ENCODE results near the gene CACNA1I.

Gene CACNA1I

GRCh38 chr22:39707816-39708215 is 137.3 kb downstream of the CACNA1I start:
- CTCF ChIA-PET = no interaction called here
- no peak for DNase-seq (ENCODE audit: extremely low spot score)
- POLR2A ChIA-PET = no interaction called here
- no peak for TF ChIP-seq ARNT (IDR thresholded peaks at IDR 0.05)
- TF ChIP-seq SP1 (IDR thresholded peaks at IDR 0.05) = no peak
- no peak for TF ChIP-seq LEF1 (IDR thresholded peaks at IDR 0.05; ENCODE audit: borderline replicate concordance)
- TF ChIP-seq FOXA1 (IDR thresholded peaks at IDR 0.05) = no peak
- TF ChIP-seq NFRKB (IDR thresholded peaks at IDR 0.05) = no peak
- no peak for TF ChIP-seq TARDBP (IDR thresholded peaks at IDR 0.05)

DNA sequence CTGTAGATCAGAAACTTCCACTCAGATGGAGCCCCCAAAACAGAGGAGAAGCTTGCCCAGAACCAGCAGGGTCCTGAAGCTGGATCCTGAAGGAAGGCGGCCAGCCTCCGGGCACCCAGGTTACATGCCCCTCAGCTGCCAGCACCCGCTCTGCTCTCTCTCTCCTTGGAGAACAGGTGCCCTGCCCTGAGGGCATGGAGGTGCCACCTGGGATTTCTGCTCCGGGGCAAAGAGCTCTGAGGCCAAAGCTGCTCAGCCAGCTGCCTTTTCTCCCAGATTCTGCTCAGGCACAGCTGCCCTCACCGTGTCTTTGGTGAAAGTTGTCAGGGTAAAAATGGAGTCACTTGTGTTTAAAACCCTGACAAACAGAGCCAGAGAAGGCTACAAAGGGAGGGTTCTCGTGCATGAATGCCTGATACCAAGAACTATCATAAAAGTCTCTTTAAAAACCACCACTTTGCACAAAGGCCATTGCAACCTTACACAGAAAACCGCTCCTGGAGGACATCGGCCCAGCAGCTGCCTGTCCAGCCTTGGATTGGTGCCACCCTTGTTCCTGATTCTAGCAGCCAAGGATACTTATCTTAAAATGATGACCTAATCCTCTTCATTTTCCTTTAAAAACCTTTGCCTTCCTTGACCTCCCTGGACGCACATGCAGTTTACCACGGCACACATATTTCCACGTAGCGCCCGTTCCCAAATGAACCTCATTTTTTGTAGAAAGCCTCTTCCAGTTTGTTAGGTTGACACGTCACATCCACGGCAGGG is 140.0 kb downstream of the CACNA1I start:
- POLR2A ChIA-PET = no interaction called here
- CTCF ChIA-PET = no interaction called here
- DNase-seq (ENCODE audit: extremely low spot score) = no peak
- TF ChIP-seq HDGF (IDR thresholded peaks at IDR 0.05; ENCODE audit: borderline replicate concordance) (no peak), PKNOX1 (IDR thresholded peaks at IDR 0.05) (no peak), SP1 (IDR thresholded peaks at IDR 0.05) (no peak), SUZ12 (IDR thresholded peaks at IDR 0.05) (no peak), BHLHE40 (IDR thresholded peaks at IDR 0.05; ENCODE audit: borderline replicate concordance) (no peak), ZNF384 (IDR thresholded peaks at IDR 0.05) (no peak), L3MBTL2 (conservative IDR thresholded peaks at IDR 0.05) (no peak), FOXA1 (IDR thresholded peaks at IDR 0.05) (no peak), FOXM1 (IDR thresholded peaks at IDR 0.05; ENCODE audit: borderline replicate concordance) (no peak), LEF1 (IDR thresholded peaks at IDR 0.05; ENCODE audit: borderline replicate concordance) (no peak), TARDBP (IDR thresholded peaks at IDR 0.05) (no peak), CTBP1 (IDR thresholded peaks at IDR 0.05; ENCODE audit: borderline replicate concordance) (no peak), ELF4 (IDR thresholded peaks at IDR 0.05) (no peak), ARNT (IDR thresholded peaks at IDR 0.05) (no peak), FOXK2 (IDR thresholded peaks at IDR 0.05) (no peak), NFRKB (IDR thresholded peaks at IDR 0.05) (no peak)

DNA sequence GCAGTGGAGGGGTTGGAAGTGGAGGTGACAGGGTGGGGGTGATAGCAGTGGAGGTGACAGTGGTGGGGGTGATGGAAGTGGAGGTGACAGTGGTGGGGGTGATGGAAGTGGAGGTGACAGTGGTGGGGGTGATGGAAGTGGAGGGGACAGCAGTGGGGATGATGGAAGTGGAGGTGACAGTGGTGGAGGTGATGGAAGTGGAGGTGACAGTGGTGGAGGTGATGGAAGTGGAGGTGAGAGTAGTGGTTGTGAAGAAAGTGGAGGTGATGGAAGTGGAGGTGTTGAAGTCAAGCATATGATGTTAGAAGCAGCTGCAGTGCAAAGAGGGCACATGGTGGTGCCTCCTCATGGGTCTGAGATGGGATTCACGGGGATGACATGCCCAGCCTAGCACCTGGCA is 141.5 kb downstream of the CACNA1I start:
- TF ChIP-seq HDGF (IDR thresholded peaks at IDR 0.05; ENCODE audit: borderline replicate concordance) (no peak), ARNT (IDR thresholded peaks at IDR 0.05) (no peak), FOXM1 (IDR thresholded peaks at IDR 0.05; ENCODE audit: borderline replicate concordance) (no peak), PKNOX1 (IDR thresholded peaks at IDR 0.05) (no peak), CTBP1 (IDR thresholded peaks at IDR 0.05; ENCODE audit: borderline replicate concordance) (no peak), NFRKB (IDR thresholded peaks at IDR 0.05) (no peak), ZNF384 (IDR thresholded peaks at IDR 0.05) (no peak), BHLHE40 (IDR thresholded peaks at IDR 0.05; ENCODE audit: borderline replicate concordance) (no peak)
- POLR2A ChIA-PET = no interaction called here
- CTCF ChIA-PET = no interaction called here
- no peak for DNase-seq (ENCODE audit: extremely low spot score)

DNA sequence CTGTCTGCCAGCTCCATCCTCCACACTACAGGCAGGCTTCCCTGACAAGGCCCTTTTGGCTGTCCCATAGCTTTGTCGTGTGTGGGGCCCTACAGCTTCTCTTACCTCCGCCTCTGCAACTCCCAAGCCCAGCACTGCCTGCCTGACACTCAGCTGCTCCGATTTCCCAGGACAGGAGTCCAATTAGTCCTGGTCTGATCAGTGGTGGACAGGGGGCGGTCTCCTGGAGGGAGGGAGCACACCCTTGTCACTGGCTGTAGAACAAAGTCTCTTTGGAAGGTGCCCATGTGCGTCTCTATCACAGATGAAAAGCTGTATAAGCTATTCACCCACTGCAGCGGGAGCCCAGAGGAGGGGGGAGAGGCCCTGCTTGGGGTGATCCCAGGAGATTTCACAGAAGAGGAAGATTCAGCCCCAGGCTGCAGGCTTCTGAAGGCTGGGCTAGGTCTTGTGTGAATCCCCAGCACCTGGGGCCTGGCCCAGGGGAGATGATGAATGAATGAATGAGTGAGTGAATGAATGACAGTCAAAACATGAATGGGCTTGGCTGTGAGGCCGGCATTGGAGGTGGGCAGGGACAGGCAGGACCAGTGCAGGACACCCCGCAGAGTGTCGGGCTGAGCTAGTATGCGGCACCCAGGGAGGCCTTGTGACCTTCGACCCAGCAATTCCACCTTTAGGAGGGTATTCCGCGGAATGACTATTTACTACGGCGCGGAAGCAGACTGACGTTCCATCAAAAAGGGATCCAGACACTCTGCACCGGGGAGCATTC is 142.4 kb downstream of the CACNA1I start:
- ChIA-PET CTCF (no interaction called here), POLR2A (no interaction called here)
- DNase-seq (ENCODE audit: extremely low spot score) = no peak
- TF ChIP-seq ARNT (IDR thresholded peaks at IDR 0.05) = no peak
- no peak for TF ChIP-seq FOXK2 (IDR thresholded peaks at IDR 0.05)

DNA sequence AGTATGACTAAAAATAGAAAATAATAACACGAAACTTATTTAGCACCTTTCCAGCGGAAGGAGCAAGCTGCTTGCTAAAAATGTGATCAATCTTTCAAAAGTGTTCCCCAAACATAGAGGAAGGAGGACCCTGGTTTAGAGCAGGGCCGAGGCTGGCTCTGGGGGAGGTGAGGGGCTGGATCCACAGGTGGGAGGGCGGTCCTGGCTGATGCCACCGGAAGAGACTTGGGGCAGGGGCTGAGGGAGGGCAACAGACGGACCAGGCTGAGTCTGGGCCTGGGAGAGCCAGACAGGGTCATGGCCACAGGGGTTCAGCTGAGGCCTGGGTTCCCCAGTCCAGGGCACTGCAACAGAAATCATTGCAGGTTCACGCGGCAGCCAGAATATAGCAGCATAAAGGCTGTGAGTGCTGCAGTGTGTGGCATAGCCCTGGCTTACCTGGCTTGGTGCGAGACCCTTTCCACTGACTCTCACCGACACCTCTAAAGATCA is 143.3 kb downstream of the CACNA1I start:
- TF ChIP-seq PKNOX1 (IDR thresholded peaks at IDR 0.05) (no peak), CTBP1 (IDR thresholded peaks at IDR 0.05; ENCODE audit: borderline replicate concordance) (no peak), FOXM1 (IDR thresholded peaks at IDR 0.05; ENCODE audit: borderline replicate concordance) (no peak), ARNT (IDR thresholded peaks at IDR 0.05) (no peak), FOXK2 (IDR thresholded peaks at IDR 0.05) (no peak), SUZ12 (IDR thresholded peaks at IDR 0.05) (no peak), LEF1 (IDR thresholded peaks at IDR 0.05; ENCODE audit: borderline replicate concordance) (no peak)
- CTCF ChIA-PET = interaction anchor here (0.6 kb wide), 1 partner anchor 26 kb away, joined by 3 read pairs; no protein-coding TSS in a partner anchor
- DNase-seq (ENCODE audit: extremely low spot score) = no peak
- POLR2A ChIA-PET = no interaction called here

DNA sequence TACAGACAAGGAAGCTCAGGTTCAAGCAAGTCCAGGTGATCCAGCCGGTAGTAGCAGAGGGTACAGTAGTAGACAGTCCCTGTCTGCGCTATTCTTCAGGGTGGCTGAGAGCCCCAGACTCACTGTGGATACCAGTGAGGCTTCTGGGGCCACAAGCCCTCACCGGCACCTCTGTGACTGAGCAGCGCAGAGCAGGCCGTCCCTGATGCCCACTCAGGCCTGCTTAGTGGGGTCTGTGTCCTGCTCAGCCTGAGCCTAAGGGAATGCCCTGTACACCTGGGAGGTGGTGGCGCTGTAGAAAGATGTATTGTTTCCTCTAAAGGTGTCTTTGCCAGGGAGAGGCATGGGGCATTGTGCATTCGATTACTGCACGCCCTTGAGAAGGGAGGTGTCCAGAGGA is 143.8 kb downstream of the CACNA1I start:
- CTCF ChIA-PET = interaction anchor here (0.6 kb wide), 1 partner anchor 26 kb away, joined by 3 read pairs; no protein-coding TSS in a partner anchor
- POLR2A ChIA-PET = no interaction called here
- no peak for DNase-seq (ENCODE audit: extremely low spot score)
- TF ChIP-seq ARNT (IDR thresholded peaks at IDR 0.05) (no peak), CTBP1 (IDR thresholded peaks at IDR 0.05; ENCODE audit: borderline replicate concordance) (no peak), PKNOX1 (IDR thresholded peaks at IDR 0.05) (no peak), SP1 (IDR thresholded peaks at IDR 0.05) (no peak), LEF1 (IDR thresholded peaks at IDR 0.05; ENCODE audit: borderline replicate concordance) (no peak), FOXK2 (IDR thresholded peaks at IDR 0.05) (no peak), L3MBTL2 (conservative IDR thresholded peaks at IDR 0.05) (no peak), SUZ12 (IDR thresholded peaks at IDR 0.05) (no peak), TARDBP (IDR thresholded peaks at IDR 0.05) (no peak), HDGF (IDR thresholded peaks at IDR 0.05; ENCODE audit: borderline replicate concordance) (no peak), FOXM1 (IDR thresholded peaks at IDR 0.05; ENCODE audit: borderline replicate concordance) (no peak)
